ENCODE measurements around the gene CCSER2.

DNA sequence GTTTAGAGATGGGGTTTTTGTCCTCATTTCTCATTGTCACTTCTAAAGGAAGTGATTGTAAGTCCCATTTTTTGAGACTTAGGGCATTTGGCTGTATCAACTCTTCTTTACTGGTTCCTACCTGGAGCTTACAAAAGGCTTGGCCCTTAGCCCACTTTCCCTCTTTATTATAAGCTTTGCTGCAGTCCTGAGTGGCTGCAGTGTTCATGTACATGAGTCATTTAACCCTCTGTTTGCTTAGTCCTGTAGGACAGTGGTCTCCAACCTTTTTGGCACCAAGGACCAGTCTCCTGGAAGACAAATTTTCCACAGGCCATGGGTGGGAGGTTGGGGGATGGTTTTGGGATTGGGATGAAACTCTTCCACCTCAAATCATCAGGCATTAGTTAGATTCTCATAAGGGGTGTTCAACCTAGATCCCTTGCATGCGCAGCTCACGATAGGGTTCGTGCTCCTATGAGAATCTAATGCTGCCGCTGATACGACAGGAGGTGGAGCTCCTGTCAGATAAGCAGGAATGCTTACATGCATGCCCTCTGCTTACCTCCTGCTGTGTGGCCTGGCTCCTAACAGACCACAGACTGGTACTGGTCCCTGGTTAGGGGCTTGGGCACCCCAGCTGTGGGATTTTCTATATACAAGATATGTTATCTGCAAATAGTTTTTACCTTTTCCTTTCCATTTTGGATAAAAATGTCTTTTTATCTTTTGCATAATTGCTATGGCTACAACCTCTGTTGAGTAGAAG, 99.7 kb downstream of the CCSER2 start:
- TF ChIP-seq, protein P1, sequence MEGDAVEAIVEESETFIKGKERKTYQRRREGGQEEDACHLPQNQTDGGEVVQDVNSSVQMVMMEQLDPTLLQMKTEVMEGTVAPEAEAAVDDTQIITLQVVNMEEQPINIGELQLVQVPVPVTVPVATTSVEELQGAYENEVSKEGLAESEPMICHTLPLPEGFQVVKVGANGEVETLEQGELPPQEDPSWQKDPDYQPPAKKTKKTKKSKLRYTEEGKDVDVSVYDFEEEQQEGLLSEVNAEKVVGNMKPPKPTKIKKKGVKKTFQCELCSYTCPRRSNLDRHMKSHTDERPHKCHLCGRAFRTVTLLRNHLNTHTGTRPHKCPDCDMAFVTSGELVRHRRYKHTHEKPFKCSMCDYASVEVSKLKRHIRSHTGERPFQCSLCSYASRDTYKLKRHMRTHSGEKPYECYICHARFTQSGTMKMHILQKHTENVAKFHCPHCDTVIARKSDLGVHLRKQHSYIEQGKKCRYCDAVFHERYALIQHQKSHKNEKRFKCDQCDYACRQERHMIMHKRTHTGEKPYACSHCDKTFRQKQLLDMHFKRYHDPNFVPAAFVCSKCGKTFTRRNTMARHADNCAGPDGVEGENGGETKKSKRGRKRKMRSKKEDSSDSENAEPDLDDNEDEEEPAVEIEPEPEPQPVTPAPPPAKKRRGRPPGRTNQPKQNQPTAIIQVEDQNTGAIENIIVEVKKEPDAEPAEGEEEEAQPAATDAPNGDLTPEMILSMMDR (conservative IDR thresholded peaks at IDR 0.05; ENCODE audit: low read depth, low read length), result no peak
- no peak for TF ChIP-seq EZH2 (IDR thresholded peaks at IDR 0.05; ENCODE audit: borderline replicate concordance, low read depth, low read length, poor library complexity, severe bottlenecking)

Measured in A673 (cell line).